ENCODE data around the gene NDUFAB1. TPM values are rescaled to one million over a fixed set of nuclear protein-coding genes. Genes with fewer than 3 reads are reported as not detected.

The NDUFAB1 gene
- total and polyA plus RNA-seq, 2 of the 13 experiments (the other 11 are each of a cell fraction or from before 2014, with no cell fraction given) = 221 to 601 TPM

- TF ChIP-seq, protein P1, sequence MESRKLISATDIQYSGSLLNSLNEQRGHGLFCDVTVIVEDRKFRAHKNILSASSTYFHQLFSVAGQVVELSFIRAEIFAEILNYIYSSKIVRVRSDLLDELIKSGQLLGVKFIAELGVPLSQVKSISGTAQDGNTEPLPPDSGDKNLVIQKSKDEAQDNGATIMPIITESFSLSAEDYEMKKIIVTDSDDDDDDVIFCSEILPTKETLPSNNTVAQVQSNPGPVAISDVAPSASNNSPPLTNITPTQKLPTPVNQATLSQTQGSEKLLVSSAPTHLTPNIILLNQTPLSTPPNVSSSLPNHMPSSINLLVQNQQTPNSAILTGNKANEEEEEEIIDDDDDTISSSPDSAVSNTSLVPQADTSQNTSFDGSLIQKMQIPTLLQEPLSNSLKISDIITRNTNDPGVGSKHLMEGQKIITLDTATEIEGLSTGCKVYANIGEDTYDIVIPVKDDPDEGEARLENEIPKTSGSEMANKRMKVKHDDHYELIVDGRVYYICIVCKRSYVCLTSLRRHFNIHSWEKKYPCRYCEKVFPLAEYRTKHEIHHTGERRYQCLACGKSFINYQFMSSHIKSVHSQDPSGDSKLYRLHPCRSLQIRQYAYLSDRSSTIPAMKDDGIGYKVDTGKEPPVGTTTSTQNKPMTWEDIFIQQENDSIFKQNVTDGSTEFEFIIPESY (CRISPR knock-in tag; IDR thresholded peaks at IDR 0.05) = peak; percentile 50; the same call in 1 of the 2 replicates
- TF ChIP-seq AGO1 (IDR thresholded peaks at IDR 0.05; ENCODE audit: low read depth, low read length, poor library complexity, severe bottlenecking) (no peak), ZFP1 (CRISPR knock-in tag; IDR thresholded peaks at IDR 0.05) (no peak), HOXA7 (CRISPR knock-in tag; IDR thresholded peaks at IDR 0.05) (no peak), ZNF879 (CRISPR knock-in tag; IDR thresholded peaks at IDR 0.05) (peak; percentile 50; the same call in 1 of the 2 replicates), MIER2 (CRISPR knock-in tag; IDR thresholded peaks at IDR 0.05) (peak; percentile 71; the same call in 1 of the 2 replicates), ZNF567 (CRISPR knock-in tag; IDR thresholded peaks at IDR 0.05; ENCODE audit: borderline replicate concordance) (peak; percentile 98; the same call in 1 of the 2 replicates), SP5 (CRISPR knock-in tag; IDR thresholded peaks at IDR 0.05; ENCODE audit: borderline replicate concordance, low read depth) (no peak; the same call in 1 of the 2 replicates), TEAD2 (CRISPR knock-in tag; IDR thresholded peaks at IDR 0.05) (peak; percentile 40; the same call in 1 of the 2 replicates), TBX2 (CRISPR knock-in tag; IDR thresholded peaks at IDR 0.05; ENCODE audit: borderline replicate concordance) (peak; percentile 89), ZNF180 (CRISPR knock-in tag; IDR thresholded peaks at IDR 0.05; ENCODE audit: borderline replicate concordance, low read depth) (no peak; the same call in 1 of the 2 replicates), ZNF747 (CRISPR knock-in tag; IDR thresholded peaks at IDR 0.05; ENCODE audit: borderline replicate concordance) (no peak; the same call in none of the 2 replicates), RFXANK (CRISPR knock-in tag; IDR thresholded peaks at IDR 0.05) (no peak)
- TF ChIP-seq, protein P2, sequence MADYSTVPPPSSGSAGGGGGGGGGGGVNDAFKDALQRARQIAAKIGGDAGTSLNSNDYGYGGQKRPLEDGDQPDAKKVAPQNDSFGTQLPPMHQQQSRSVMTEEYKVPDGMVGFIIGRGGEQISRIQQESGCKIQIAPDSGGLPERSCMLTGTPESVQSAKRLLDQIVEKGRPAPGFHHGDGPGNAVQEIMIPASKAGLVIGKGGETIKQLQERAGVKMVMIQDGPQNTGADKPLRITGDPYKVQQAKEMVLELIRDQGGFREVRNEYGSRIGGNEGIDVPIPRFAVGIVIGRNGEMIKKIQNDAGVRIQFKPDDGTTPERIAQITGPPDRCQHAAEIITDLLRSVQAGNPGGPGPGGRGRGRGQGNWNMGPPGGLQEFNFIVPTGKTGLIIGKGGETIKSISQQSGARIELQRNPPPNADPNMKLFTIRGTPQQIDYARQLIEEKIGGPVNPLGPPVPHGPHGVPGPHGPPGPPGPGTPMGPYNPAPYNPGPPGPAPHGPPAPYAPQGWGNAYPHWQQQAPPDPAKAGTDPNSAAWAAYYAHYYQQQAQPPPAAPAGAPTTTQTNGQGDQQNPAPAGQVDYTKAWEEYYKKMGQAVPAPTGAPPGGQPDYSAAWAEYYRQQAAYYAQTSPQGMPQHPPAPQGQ (CRISPR knock-in tag; IDR thresholded peaks at IDR 0.05; ENCODE audit: borderline replicate concordance) = no peak
- TF ChIP-seq, protein P3, sequence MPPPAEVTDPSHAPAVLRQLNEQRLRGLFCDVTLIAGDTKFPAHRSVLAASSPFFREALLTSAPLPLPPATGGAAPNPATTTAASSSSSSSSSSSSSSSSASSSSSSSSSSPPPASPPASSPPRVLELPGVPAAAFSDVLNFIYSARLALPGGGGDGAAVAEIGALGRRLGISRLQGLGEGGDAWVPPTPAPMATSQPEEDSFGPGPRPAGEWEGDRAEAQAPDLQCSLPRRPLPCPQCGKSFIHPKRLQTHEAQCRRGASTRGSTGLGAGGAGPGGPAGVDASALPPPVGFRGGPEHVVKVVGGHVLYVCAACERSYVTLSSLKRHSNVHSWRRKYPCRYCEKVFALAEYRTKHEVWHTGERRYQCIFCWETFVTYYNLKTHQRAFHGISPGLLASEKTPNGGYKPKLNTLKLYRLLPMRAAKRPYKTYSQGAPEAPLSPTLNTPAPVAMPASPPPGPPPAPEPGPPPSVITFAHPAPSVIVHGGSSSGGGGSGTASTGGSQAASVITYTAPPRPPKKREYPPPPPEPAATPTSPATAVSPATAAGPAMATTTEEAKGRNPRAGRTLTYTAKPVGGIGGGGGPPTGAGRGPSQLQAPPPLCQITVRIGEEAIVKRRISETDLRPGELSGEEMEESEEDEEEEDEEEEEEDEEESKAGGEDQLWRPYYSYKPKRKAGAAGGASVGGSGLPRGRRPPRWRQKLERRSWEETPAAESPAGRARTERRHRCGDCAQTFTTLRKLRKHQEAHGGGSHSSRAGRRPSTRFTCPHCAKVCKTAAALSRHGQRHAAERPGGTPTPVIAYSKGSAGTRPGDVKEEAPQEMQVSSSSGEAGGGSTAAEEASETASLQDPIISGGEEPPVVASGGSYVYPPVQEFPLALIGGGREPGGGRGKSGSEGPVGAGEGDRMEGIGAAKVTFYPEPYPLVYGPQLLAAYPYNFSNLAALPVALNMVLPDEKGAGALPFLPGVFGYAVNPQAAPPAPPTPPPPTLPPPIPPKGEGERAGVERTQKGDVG (CRISPR knock-in tag; IDR thresholded peaks at IDR 0.05; ENCODE audit: borderline replicate concordance) = peak; percentile 91; the same call in 1 of the 2 replicates
- TF ChIP-seq, protein P4, sequence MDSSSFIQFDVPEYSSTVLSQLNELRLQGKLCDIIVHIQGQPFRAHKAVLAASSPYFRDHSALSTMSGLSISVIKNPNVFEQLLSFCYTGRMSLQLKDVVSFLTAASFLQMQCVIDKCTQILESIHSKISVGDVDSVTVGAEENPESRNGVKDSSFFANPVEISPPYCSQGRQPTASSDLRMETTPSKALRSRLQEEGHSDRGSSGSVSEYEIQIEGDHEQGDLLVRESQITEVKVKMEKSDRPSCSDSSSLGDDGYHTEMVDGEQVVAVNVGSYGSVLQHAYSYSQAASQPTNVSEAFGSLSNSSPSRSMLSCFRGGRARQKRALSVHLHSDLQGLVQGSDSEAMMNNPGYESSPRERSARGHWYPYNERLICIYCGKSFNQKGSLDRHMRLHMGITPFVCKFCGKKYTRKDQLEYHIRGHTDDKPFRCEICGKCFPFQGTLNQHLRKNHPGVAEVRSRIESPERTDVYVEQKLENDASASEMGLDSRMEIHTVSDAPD (CRISPR knock-in tag; IDR thresholded peaks at IDR 0.05) = peak; percentile 82
- TF ChIP-seq, protein P5, sequence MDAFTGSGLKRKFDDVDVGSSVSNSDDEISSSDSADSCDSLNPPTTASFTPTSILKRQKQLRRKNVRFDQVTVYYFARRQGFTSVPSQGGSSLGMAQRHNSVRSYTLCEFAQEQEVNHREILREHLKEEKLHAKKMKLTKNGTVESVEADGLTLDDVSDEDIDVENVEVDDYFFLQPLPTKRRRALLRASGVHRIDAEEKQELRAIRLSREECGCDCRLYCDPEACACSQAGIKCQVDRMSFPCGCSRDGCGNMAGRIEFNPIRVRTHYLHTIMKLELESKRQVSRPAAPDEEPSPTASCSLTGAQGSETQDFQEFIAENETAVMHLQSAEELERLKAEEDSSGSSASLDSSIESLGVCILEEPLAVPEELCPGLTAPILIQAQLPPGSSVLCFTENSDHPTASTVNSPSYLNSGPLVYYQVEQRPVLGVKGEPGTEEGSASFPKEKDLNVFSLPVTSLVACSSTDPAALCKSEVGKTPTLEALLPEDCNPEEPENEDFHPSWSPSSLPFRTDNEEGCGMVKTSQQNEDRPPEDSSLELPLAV (CRISPR knock-in tag; conservative IDR thresholded peaks at IDR 0.05; ENCODE audit: low read depth) = no peak
Observed at GRCh38 chr16:23640931-23641765, 45.0 kb upstream of the NDUFAB1 start, which contains the start of the genes DCTN5 and PALB2 (continued).

Measured in HepG2 (cell line).